Astrocyte (in vitro differentiated cells and primary cell): Measurements from ENCODE around the gene PKNOX2. TPM values are rescaled to one million over a fixed set of nuclear protein-coding genes. Genes with fewer than 3 reads are reported as not detected.

Experiments
- DNase-seq: peaks from one replicate; pipeline ENCODE4 v3.0.0-alpha.2; 2010; ENCODE audit warnings: low read depth
- FAIRE-seq: peaks from 2 replicates; lab custom pipeline; 2011; peaks lifted over from hg19 to GRCh38; lab: Jason Lieb, UNC
- H2AFZ ChIP-seq: 2 replicates; pipeline ENCODE4 v1.6.0; 2012; ENCODE audit warnings: low read depth, low read length, inconsistent platforms
- H3K27ac ChIP-seq: 2 replicates; pipeline ENCODE4 v1.5.1; 2011; ENCODE audit warnings: low read depth, low read length, inconsistent platforms
- H3K27me3 ChIP-seq: 2 replicates; pipeline ENCODE4 v1.6.0; 2011; ENCODE audit warnings: low read length, inconsistent platforms; ENCODE audit not compliant: insufficient read depth
- H3K36me3 ChIP-seq: 2 replicates; pipeline ENCODE4 v1.5.1; 2011; ENCODE audit warnings: low read length, inconsistent platforms; ENCODE audit not compliant: insufficient read depth
- H3K4me1 ChIP-seq: 2 replicates; pipeline ENCODE4 v1.5.1; 2011; ENCODE audit warnings: low read length, inconsistent platforms; ENCODE audit not compliant: insufficient read depth
- H3K4me2 ChIP-seq: 2 replicates; pipeline ENCODE4 v1.6.0; 2012; ENCODE audit warnings: low read length, inconsistent platforms
- H3K4me3 ChIP-seq: 2 replicates; pipeline ENCODE4 v1.5.1; 2011; ENCODE audit warnings: low read depth, mild to moderate bottlenecking, low read length, inconsistent platforms; ENCODE audit not compliant: insufficient read depth
- H3K79me2 ChIP-seq: 2 replicates; pipeline ENCODE4 v1.6.0; 2012; ENCODE audit warnings: mild to moderate bottlenecking, low read length, inconsistent platforms; ENCODE audit not compliant: insufficient read depth
- H3K9ac ChIP-seq: 2 replicates; pipeline ENCODE4 v1.6.0; 2012; ENCODE audit warnings: mild to moderate bottlenecking, low read length, inconsistent platforms
- H3K9me3 ChIP-seq: 2 replicates; pipeline ENCODE4 v1.5.1; 2012; ENCODE audit warnings: low read depth, mild to moderate bottlenecking, low read length, inconsistent platforms; ENCODE audit not compliant: insufficient read depth
- H4K20me1 ChIP-seq: 2 replicates; pipeline ENCODE4 v1.6.0; 2012; ENCODE audit warnings: low read length, inconsistent platforms; ENCODE audit not compliant: insufficient read depth
- H3K27ac Mint-ChIP-seq: one replicate; pipeline ENCODE4 v1.8.0; 2021; ENCODE audit warnings: mild to moderate bottlenecking, mixed read lengths; ENCODE audit not compliant: unreplicated experiment
- H3K27me3 Mint-ChIP-seq: one replicate; pipeline ENCODE4 v1.8.0; 2021; ENCODE audit warnings: low read depth, mixed read lengths; ENCODE audit not compliant: unreplicated experiment
- H3K36me3 Mint-ChIP-seq: one replicate; pipeline ENCODE4 v1.8.0; 2021; ENCODE audit warnings: low read depth, mixed read lengths; ENCODE audit not compliant: unreplicated experiment
- H3K4me1 Mint-ChIP-seq: one replicate; pipeline ENCODE4 v1.8.0; 2021; ENCODE audit warnings: low read depth, mixed read lengths; ENCODE audit not compliant: unreplicated experiment
- H3K4me3 Mint-ChIP-seq: one replicate; pipeline ENCODE4 v1.8.0; 2021; ENCODE audit warnings: mild to moderate bottlenecking, moderate library complexity, mixed read lengths; ENCODE audit not compliant: unreplicated experiment
- H3K9me3 Mint-ChIP-seq: one replicate; pipeline ENCODE4 v1.8.0; 2021; ENCODE audit warnings: mild to moderate bottlenecking, mixed read lengths; ENCODE audit not compliant: unreplicated experiment
- EZH2 ChIP-seq: IDR thresholded peaks from 2 replicates; pipeline ENCODE4 v1.6.1; 2012; ENCODE audit warnings: mild to moderate bottlenecking, low read length, inconsistent platforms; ENCODE audit not compliant: insufficient read depth
- total RNA-seq: library from RNA; stranded (reverse); gene quantifications from 2 replicates; pipeline ENCODE4 v1.2.1, GENCODE V29; 2021
- TF ChIP-seq, protein P1 (sequence below): IDR thresholded peaks from 2 replicates; pipeline ENCODE4 v1.5.1; 2011; ENCODE audit warnings: low read depth, mild to moderate bottlenecking, inconsistent platforms, low read length, moderate library complexity; ENCODE audit not compliant: insufficient read depth

Gene PKNOX2
- total RNA-seq, 1 donor from 2014 or later: 53.4 TPM

DNA sequence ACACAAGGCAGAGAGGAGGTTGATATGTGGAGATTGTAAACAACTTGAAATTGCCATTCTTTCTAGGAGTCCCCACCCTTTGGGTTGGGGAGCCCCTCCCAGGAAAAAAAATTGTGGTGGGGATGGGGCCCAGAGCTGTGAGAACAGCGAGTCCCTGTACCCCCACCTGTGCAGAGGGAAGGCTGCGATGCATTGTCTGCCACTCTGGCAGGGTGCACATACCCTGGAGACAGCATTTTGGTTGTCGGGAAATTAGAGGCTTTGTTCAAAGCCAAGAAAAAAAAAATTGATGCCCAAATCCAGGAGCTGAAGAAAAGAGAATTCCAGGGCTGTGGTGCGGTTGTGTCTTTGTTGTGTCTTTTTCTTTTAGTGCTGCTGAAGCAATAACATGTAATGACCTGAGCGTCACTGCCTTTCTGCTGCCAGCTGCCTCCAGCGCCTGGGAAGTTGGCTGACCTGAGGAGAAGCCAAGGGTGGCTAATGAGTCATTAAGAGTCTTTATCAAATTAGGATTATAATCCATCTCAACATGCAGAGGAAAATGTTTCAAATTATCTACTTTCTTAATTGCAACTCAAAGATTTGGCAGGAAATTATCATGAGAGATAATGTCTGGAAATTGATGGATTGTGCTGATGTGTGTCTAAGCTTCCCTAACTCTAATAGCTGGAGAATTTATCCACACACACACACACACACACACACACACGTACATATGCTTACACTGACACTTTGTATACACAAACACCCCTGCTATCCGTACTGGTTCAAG, 8.0 kb upstream of the PKNOX2 start:
- Histone ChIP-seq H3K27me3 (no peaks in the 10 kb centered on the region), H4K20me1 (no peaks in the 10 kb centered on the region), H3K9ac (no peak overlapping the region), H3K9me3 (no peaks in the 10 kb centered on the region), H2AFZ (no peak overlapping the region), H3K79me2 (no peaks in the 10 kb centered on the region), H3K4me2 (no peak overlapping the region), H3K4me3 (no peak overlapping the region), H3K27ac (no peak overlapping the region), H3K4me1 (no peaks in the 10 kb centered on the region), H3K36me3 (no peaks in the 10 kb centered on the region)
- DNase-seq (no peak), FAIRE-seq (no peak)
- no peak overlapping the region for H3K27ac Mint-ChIP-seq
- H3K4me1 Mint-ChIP-seq: no peaks in the 10 kb centered on the region
- peaks cover 2% of the 10 kb centered on the region for H3K9me3 Mint-ChIP-seq
- peaks cover 8% of the 10 kb centered on the region for H3K36me3 Mint-ChIP-seq
- TF ChIP-seq, protein P1, sequence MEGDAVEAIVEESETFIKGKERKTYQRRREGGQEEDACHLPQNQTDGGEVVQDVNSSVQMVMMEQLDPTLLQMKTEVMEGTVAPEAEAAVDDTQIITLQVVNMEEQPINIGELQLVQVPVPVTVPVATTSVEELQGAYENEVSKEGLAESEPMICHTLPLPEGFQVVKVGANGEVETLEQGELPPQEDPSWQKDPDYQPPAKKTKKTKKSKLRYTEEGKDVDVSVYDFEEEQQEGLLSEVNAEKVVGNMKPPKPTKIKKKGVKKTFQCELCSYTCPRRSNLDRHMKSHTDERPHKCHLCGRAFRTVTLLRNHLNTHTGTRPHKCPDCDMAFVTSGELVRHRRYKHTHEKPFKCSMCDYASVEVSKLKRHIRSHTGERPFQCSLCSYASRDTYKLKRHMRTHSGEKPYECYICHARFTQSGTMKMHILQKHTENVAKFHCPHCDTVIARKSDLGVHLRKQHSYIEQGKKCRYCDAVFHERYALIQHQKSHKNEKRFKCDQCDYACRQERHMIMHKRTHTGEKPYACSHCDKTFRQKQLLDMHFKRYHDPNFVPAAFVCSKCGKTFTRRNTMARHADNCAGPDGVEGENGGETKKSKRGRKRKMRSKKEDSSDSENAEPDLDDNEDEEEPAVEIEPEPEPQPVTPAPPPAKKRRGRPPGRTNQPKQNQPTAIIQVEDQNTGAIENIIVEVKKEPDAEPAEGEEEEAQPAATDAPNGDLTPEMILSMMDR: no peak
- TF ChIP-seq EZH2: no peak
- H3K4me3 Mint-ChIP-seq: no peak overlapping the region
- H3K27me3 Mint-ChIP-seq: peaks cover 17% of the 10 kb centered on the region

DNA sequence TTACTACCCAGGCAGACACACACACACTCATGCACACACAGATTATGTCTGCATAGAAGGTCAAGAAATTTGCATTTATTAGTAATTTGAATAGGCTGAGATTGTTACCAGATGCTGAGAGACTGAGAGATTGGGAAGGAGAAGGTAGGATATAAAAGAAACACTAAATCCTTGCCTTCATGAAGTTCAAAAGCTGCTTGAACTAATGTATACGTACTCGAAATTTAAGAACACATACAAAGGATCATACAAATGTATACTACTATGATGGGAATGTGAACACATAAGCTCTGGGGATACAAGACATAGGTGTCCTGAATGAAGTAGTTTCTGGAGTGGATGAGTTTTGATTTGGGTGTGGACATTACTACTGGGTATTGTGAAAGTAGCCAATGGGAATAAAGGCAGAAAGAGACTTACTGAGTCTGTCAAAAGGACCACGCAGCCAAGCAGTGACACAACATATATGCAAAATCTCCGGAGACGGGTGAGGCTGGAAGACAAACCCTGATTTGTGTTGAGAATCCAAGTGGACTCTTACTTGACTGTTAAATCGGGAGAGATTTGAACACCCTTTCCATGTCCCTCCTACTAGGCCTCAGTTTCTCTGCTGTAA, 7.3 kb upstream of the PKNOX2 start:
- no peaks in the 10 kb centered on the region for H3K4me1 Mint-ChIP-seq
- H3K9ac ChIP-seq: no peak overlapping the region
- no peaks in the 10 kb centered on the region for H3K79me2 ChIP-seq
- H3K27me3 Mint-ChIP-seq: peaks cover 14% of the 10 kb centered on the region
- H3K4me1 ChIP-seq: no peaks in the 10 kb centered on the region
- no peaks in the 10 kb centered on the region for H3K27me3 ChIP-seq
- H3K27ac ChIP-seq: no peak overlapping the region
- no peaks in the 10 kb centered on the region for H4K20me1 ChIP-seq
- peaks cover 8% of the 10 kb centered on the region for H3K36me3 Mint-ChIP-seq
- H3K9me3 Mint-ChIP-seq: peaks cover 2% of the 10 kb centered on the region
- H3K4me3 ChIP-seq: no peak overlapping the region
- FAIRE-seq (no peak), DNase-seq (no peak)
- H3K36me3 ChIP-seq: no peaks in the 10 kb centered on the region
- no peak overlapping the region for H3K4me3 Mint-ChIP-seq
- H3K9me3 ChIP-seq: no peaks in the 10 kb centered on the region
- no peak overlapping the region for H3K4me2 ChIP-seq
- TF ChIP-seq, protein P1: no peak
- TF ChIP-seq EZH2: no peak
- H2AFZ ChIP-seq: no peak overlapping the region
- H3K27ac Mint-ChIP-seq: no peak overlapping the region
